A673 (cell line): Measurements from ENCODE around the gene STAG1.

Source experiments
- EZH2 ChIP-seq: fragments of 200-600 bp; sonication (generic); IDR thresholded peaks from 2 replicates; pipeline ENCODE4 v1.6.1; 2017; ENCODE audit warnings: borderline replicate concordance, low read depth, mild to moderate bottlenecking, mixed read lengths, antibody characterized with exemption, low read length; ENCODE audit not compliant: poor library complexity, severe bottlenecking
- TF ChIP-seq, protein P1 (sequence below): fragments of 300-800, 200-600 bp; sonication (generic); conservative IDR thresholded peaks from 2 replicates; pipeline ENCODE4 v1.5.1; 2017; ENCODE audit warnings: low read depth, mild to moderate bottlenecking, antibody characterized with exemption, low read length, moderate library complexity, mixed read lengths

DNA sequence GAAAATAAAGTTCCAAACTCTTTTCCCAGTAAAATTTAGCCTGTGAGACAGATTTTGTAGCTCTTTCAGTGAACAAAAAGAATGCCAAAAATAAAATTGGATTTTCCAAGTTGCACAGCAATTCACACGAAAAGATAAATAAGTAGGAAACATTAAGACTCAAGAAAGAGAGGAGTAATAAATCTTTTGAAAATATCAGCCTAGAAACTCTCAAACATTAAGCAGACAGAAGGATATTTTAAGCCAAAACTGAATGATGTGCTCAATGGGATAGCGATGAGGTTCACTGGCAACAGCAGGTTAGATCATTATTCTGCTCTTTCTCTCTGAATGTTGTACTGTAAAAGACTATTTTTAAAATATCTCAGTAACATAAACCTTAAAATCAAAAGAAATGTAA lies 115.0 kb downstream of the STAG1 start:
- TF ChIP-seq, protein P1, sequence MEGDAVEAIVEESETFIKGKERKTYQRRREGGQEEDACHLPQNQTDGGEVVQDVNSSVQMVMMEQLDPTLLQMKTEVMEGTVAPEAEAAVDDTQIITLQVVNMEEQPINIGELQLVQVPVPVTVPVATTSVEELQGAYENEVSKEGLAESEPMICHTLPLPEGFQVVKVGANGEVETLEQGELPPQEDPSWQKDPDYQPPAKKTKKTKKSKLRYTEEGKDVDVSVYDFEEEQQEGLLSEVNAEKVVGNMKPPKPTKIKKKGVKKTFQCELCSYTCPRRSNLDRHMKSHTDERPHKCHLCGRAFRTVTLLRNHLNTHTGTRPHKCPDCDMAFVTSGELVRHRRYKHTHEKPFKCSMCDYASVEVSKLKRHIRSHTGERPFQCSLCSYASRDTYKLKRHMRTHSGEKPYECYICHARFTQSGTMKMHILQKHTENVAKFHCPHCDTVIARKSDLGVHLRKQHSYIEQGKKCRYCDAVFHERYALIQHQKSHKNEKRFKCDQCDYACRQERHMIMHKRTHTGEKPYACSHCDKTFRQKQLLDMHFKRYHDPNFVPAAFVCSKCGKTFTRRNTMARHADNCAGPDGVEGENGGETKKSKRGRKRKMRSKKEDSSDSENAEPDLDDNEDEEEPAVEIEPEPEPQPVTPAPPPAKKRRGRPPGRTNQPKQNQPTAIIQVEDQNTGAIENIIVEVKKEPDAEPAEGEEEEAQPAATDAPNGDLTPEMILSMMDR, result no peak
- TF ChIP-seq EZH2, result no peak
